ENCODE measurements around the gene OR51F2.

DNA sequence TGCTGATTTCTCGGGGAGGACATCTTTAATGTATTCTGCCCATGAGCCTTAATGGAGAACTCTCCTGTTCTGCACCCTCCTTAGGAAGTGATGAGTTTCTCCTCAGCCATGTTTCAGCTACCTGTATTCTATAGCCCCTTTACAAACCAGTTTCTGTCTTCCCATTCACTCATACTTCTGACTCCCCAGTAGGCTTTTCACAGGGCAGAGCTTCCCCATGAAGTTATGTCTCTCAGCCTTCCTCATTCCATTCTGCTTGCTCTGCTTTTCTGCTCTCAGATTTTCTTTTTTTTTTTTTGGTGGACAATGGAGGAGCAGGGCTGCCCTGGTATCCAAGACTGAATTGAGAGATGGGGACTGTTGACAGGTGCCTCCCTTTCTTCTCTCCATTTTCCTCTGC, 12.6 kb upstream of the OR51F2 start:
- TF ChIP-seq, protein P1, sequence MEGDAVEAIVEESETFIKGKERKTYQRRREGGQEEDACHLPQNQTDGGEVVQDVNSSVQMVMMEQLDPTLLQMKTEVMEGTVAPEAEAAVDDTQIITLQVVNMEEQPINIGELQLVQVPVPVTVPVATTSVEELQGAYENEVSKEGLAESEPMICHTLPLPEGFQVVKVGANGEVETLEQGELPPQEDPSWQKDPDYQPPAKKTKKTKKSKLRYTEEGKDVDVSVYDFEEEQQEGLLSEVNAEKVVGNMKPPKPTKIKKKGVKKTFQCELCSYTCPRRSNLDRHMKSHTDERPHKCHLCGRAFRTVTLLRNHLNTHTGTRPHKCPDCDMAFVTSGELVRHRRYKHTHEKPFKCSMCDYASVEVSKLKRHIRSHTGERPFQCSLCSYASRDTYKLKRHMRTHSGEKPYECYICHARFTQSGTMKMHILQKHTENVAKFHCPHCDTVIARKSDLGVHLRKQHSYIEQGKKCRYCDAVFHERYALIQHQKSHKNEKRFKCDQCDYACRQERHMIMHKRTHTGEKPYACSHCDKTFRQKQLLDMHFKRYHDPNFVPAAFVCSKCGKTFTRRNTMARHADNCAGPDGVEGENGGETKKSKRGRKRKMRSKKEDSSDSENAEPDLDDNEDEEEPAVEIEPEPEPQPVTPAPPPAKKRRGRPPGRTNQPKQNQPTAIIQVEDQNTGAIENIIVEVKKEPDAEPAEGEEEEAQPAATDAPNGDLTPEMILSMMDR (conservative IDR thresholded peaks at IDR 0.05; ENCODE audit: low read length), result no peak
- no peak for TF ChIP-seq EZH2phosphoT487 (IDR thresholded peaks at IDR 0.05; ENCODE audit: borderline replicate concordance)

Data from Loucy (cell line).